GM18870 (cell line): ENCODE data around the gene PCMT1.
"Not testable (repeated sequence)": the region's sequence is repeated elsewhere in the genome, so short reads cannot be mapped to it uniquely, and the experiment has no call there.

Experiments used
- ATAC-seq: cut with Tn5 transposase; IDR thresholded peaks from one replicate; pipeline ENCODE4 v1.9.1; 2021; ENCODE audit warnings: moderate library complexity; ENCODE audit not compliant: unreplicated experiment

The PCMT1 gene

DNA sequence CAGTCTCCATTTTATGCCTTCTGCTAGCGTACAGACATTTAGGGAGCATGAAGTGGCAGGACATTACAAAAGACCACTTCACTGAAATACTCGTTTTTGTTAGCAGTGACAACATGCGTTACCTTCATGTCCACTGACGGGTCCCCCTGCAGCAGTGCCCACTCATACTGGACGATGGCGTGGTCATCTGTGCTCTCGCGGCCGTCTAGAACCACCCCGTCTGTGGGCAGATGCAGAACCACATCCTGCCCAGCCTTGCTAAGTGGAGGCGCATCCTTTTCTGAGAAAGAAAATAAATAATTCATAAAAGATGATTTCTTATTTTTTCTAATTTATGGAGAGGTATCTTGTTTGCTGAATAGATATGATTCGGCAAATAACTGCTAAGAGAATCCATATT is 103.3 kb downstream of the PCMT1 start:
- ATAC-seq = no peak

DNA sequence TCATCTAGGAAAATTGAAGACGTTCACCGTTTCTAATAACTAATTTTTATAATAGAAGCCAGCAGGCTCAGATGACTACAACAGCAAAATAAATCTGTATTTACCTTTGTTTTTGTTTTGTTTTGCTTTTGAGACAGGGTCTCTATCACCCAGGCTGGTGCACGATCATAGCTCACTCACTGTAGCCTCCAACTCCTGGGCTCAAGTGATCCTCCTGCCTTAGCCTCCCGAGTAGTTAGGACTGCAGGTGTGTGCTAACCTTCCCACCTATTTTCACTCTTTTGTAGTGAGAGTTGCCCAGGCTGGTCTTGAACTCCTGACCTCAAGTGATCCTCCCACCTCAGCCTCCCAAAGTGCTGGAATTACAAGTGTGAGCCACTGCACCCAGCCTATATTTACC is 104.5 kb downstream of the PCMT1 start:
- not testable (repeated sequence) for ATAC-seq

DNA sequence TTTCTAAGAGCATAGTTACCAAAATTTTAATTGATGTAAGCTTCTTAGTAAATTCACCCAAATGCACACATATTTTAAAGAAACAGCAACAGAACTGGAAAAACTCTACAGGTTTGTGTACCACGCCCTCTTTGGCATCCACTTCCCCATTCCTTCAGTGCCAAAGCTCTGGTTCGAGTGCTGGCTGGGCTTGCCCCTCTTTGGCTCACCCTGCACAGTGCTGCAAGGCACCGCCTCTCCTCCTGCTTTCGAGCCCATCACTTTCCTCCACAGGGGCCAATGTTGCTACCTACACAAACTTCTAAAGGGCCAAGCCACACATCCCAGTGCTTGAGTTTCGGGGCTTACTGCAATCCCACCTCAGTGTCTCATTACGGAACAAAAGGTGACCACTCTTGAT is 105.0 kb downstream of the PCMT1 start:
- ATAC-seq = no peak

DNA sequence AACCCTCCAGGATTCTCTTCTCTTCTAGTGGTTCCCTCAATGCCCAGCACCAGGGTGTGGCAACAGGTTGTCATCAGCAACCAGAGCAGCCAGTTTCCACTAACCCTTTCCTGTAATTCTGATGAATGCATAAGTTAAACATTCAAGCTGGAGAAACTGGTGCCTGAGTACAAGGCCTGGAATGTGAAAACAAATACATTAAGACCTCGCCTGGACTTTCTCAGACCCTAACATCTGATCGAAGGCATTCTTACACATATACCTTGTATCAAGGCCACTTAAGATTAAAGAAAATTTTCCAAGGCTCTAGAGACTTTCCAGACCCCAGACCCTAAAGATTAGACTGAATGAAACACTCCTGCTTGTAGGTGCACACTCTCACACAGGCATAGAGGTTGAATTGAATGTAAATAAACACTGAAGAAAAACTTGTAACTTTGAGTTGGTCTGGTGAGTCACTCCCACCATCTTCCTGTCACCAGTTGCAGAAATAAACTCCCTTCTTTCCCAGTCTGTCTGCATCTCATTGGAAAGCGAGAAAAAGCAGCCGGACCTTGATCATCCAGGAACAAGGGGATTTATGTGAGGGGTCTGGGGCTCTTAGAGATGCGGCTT is 105.6 kb downstream of the PCMT1 start:
- ATAC-seq = no peak

DNA sequence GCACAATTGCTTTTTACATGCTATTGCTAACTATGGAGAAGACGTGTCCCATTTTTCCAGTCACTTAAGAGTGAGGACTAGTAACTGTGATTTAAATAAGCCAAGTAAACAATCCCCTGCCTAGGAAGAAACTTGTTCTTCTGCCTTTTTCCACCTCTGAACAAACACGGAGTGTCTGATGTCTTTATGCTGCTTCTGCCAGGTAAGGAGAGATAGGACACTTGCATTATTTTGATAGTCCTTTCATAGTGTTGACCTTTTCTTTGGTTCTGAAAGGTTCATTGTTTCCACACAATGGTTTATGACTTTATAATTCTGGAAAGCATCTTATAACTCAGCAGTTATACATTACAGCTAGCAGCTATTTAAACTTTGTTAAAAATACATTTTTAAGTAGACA is 106.2 kb downstream of the PCMT1 start:
- ATAC-seq = no peak

DNA sequence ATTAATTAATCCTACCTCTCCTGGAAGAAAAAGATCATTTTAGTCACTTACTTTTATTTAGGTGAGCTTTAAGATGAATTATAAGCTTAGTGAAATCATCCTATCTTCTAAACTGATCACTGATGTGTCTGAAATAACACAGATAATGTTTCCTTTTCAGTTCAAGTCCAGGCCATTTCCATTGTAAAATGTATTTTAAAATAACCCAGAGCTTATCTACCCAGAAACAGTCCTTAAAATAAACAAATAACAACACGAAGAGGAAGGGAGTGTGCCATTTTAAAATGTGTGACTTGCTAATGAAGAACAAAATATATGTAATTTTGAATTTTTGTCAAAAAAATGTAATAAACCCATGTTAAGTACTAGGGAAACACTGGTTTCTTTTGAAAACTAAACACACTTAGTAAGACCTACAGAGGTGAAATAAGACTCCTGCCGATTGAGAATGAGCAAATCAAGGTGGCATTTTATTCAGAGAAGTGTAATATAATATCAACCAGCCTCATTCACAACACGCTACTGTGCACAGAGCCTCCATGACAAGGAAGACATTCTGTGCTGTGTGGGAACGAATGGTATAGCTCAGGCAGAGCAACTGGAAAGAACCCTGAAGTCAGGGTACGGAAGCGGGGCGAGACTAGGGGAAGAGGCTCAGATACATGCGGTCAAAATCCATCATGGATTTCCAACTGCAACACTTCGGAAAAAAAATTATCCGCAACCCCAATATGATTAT is 106.9 kb downstream of the PCMT1 start:
- ATAC-seq = no peak

DNA sequence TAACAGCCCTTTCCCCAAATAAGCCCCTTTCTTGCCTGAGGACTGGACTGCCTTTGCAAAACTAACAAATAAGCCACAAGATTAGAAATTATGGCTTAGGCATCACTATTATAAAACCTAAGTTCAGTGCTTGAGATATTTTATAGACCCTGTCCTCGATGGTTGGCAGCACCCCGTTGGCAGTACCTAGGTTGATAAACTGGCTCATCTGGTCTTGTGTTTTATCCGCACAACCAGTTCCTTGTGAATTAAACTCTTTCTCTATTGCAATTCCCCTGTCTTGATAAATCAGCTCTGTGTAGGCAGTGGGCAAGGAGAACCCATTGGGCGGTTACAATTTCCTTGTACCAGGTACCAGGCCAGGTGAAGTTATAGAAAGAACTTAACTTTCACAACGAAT is 108.0 kb downstream of the PCMT1 start:
- ATAC-seq = no peak

DNA sequence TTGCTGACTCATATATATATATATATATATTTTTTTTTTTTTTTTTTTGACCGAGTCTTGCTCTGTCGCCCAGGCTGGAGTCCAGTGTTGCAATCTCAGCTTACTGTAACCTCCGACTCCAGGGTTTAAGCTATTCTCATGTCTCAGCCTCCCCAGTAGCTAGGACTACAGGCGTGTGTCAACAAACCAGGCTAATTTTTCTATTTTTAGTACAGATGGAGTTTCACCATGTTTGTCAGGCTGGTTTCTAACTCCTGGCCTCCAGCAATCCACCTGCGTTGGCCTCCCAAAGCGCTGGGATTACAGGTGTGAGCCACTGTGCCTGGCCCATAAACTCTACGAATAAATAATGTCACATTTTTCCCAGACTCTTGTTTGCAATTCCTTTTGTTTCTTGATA is 109.8 kb downstream of the PCMT1 start:
- no peak for ATAC-seq

DNA sequence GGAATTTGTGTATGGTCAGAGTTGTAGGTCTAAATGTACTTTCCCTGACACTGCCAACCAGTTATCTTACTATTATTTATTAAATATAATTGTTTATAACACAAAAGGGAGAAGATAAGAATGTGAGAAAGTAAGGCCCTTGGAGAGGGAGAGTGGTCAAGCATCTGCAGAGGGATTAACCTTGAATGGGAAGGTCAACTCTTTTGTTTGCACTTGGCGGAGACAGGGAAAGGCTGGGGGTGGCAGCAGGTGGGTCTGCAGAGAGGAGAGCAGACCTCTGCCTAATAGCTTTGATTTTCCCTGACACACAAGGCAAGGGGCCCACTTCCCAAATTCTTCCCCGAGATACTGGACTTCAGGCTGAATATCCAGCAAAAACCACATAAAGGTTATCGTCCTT is 110.4 kb downstream of the PCMT1 start:
- ATAC-seq = no peak

DNA sequence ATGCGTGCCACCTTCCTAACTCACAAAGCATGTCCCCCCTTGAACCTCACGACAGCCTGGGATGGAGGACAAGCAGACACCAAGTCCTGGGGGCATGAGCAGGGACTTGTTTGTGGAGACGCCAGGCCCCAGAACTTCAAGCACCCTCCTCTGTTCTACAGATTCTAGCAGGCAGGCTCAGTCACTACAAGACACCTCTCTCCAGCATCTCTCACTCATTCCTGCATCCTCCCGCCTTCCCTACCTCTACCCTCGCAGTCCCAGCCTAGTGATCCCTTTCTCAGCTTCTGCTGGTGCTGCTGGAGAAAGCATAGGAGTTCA is 110.9 kb downstream of the PCMT1 start:
- ATAC-seq = no peak
